ENCODE data around the gene PIK3C2G. TPM values are rescaled to one million over a fixed set of nuclear protein-coding genes. Genes with fewer than 3 reads are reported as not detected.
A peak's percentile ranks its signal among the peaks of the same experiment; 100 is the strongest.
"Not testable (repeated sequence)": the region's sequence is repeated elsewhere in the genome, so short reads cannot be mapped to it uniquely, and the experiment has no call there.

The PIK3C2G gene
- total RNA-seq, 1 donor from 2014 or later = 26.0 TPM

GRCh38 chr12:18250313-18250916 is 10.9 kb upstream of the PIK3C2G start:
- no peak for DNase-seq (ENCODE audit: low spot score, unreplicated experiment)
- no peaks in the 10 kb centered on the region for H3K27me3 Mint-ChIP-seq
- peaks cover 24% of the 10 kb centered on the region for H3K4me1 Mint-ChIP-seq (ENCODE audit: low read depth)
- peaks cover 23% of the 10 kb centered on the region for H3K36me3 Mint-ChIP-seq (ENCODE audit: insufficient read depth)
- H3K4me3 Mint-ChIP-seq (ENCODE audit: low read depth) = no peak overlapping the region
- H3K9me3 Mint-ChIP-seq (ENCODE audit: low read depth) = peaks cover 15% of the 10 kb centered on the region
- no peak overlapping the region for H3K27ac Mint-ChIP-seq
- peak; percentile 97 for TF ChIP-seq CTCF (IDR thresholded peaks at IDR 0.05; ENCODE audit: unreplicated experiment)

- no peak overlapping the region for H3K27ac Mint-ChIP-seq
- H3K4me3 Mint-ChIP-seq (ENCODE audit: low read depth) = no peak overlapping the region
- H3K36me3 Mint-ChIP-seq (ENCODE audit: insufficient read depth) = peaks cover 20% of the 10 kb centered on the region
- TF ChIP-seq CTCF (IDR thresholded peaks at IDR 0.05; ENCODE audit: unreplicated experiment) = no peak
- H3K27me3 Mint-ChIP-seq = no peaks in the 10 kb centered on the region
- no peak for DNase-seq (ENCODE audit: low spot score, unreplicated experiment)
- peaks cover 21% of the 10 kb centered on the region for H3K9me3 Mint-ChIP-seq (ENCODE audit: low read depth)
- peaks cover 22% of the 10 kb centered on the region for H3K4me1 Mint-ChIP-seq (ENCODE audit: low read depth)
Measured at GRCh38 chr12:18254081-18254480, 7.2 kb upstream of the PIK3C2G start.

DNA sequence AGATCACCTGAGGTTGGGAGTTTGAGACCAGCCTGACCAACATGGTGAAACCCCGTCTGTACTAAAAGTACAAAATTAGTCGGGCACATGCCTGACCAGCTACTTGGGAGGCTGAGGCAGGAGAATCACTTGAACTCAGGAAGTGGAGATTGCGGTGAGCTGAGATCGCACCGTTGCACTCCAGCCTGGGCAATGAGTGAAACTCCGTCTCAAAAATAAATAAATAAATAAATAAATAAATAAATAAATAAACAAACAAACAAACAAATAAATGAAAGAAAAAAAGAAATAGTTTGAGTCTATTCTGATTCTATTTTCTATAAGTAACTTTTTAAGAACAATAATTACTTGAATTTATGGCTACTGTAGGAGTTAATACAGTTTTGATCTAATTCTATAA is 6.3 kb upstream of the PIK3C2G start:
- peaks cover 20% of the 10 kb centered on the region for H3K4me1 Mint-ChIP-seq (ENCODE audit: low read depth)
- peaks cover 21% of the 10 kb centered on the region for H3K9me3 Mint-ChIP-seq (ENCODE audit: low read depth)
- peaks cover 20% of the 10 kb centered on the region for H3K36me3 Mint-ChIP-seq (ENCODE audit: insufficient read depth)
- not testable (repeated sequence) for H3K27ac Mint-ChIP-seq; H3K4me3 Mint-ChIP-seq (ENCODE audit: low read depth); DNase-seq (ENCODE audit: low spot score, unreplicated experiment); H3K27me3 Mint-ChIP-seq

DNA sequence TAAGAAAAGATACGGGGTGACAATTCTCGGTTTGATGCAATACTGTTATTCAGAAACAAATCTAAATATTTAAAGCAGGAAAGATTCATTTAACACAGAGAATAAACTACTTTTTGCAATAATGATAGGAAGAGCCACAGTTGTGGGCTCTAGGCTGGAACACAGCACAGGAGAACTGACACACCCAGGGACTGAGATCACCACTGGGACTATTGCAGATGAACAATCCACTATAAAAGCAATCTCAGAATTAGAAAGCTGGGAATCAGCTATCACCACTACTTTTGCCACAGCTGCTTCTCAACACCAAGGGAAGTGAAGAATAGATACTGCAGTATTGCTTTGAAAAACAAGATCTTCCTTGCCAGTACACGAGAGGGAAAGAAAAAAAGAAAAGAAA is 4.1 kb upstream of the PIK3C2G start:
- Mint-ChIP-seq H3K4me3 (ENCODE audit: low read depth) (no peak overlapping the region), H3K27me3 (no peaks in the 10 kb centered on the region), H3K4me1 (ENCODE audit: low read depth) (peaks cover 29% of the 10 kb centered on the region), H3K9me3 (ENCODE audit: low read depth) (peaks cover 21% of the 10 kb centered on the region), H3K27ac (no peak overlapping the region), H3K36me3 (ENCODE audit: insufficient read depth) (peaks cover 23% of the 10 kb centered on the region)
- TF ChIP-seq CTCF (IDR thresholded peaks at IDR 0.05; ENCODE audit: unreplicated experiment) = no peak
- DNase-seq (ENCODE audit: low spot score, unreplicated experiment) = no peak

- Mint-ChIP-seq H3K9me3 (ENCODE audit: low read depth) (peaks cover 21% of the 10 kb centered on the region), H3K27ac (no peak overlapping the region), H3K4me1 (ENCODE audit: low read depth) (peaks cover 24% of the 10 kb centered on the region), H3K36me3 (ENCODE audit: insufficient read depth) (peaks cover 24% of the 10 kb centered on the region), H3K27me3 (no peaks in the 10 kb centered on the region), H3K4me3 (ENCODE audit: low read depth) (no peak overlapping the region)
- no peak for TF ChIP-seq CTCF (IDR thresholded peaks at IDR 0.05; ENCODE audit: unreplicated experiment)
- DNase-seq (ENCODE audit: low spot score, unreplicated experiment) = no peak
Measured at GRCh38 chr12:18258929-18259328, 2.4 kb upstream of the PIK3C2G start.
